CD14-positive monocyte (primary cell): ENCODE measurements around the gene MDK. TPM values are rescaled to one million over a fixed set of nuclear protein-coding genes. Genes with fewer than 3 reads are reported as not detected.

Experiments
- DNase-seq, 3 donors: peaks; one replicate each; pipeline ENCODE4 v3.0.0-alpha.2; 2011 to 2022
- H2AFZ ChIP-seq: 2 replicates; pipeline ENCODE4 v1.6.0; 2012; ENCODE audit warnings: mild to moderate bottlenecking, low read depth, low read length, inconsistent platforms; ENCODE audit not compliant: insufficient read depth, poor library complexity, severe bottlenecking
- H3K27ac ChIP-seq, 2 donors: 1 replicate in 1 of 2; 2 replicates in 1 of 2; pipeline ENCODE4 v1.5.1; 2012 to 2013; ENCODE audit warnings: low read length in 2 of 2, control low read depth in 1 of 2, inconsistent platforms in 1 of 2, low read depth in 1 of 2, mild to moderate bottlenecking in 1 of 2
- H3K27me3 ChIP-seq, 2 donors: one replicate each; pipeline versions ENCODE4 v1.6.0 to v1.6.1; 2011 to 2013; ENCODE audit warnings: low read length in 2 of 2; ENCODE audit not compliant: control insufficient read depth in 2 of 2, insufficient read depth in 2 of 2
- H3K36me3 ChIP-seq, 2 donors: replicated peaks in 1 of 2; 1 replicate in 1 of 2; 2 replicates in 1 of 2; pipeline versions ENCODE4 v1.5.1 to v1.6.1; 2012 to 2013; ENCODE audit warnings: low read length in 2 of 2, control low read depth in 1 of 2, inconsistent platforms in 1 of 2, mild to moderate bottlenecking in 1 of 2; ENCODE audit not compliant: insufficient read depth in 2 of 2, control insufficient read depth in 1 of 2
- H3K4me1 ChIP-seq, 2 donors: 1 replicate in 1 of 2; 2 replicates in 1 of 2; pipeline versions ENCODE4 v1.5.1 to v1.6.1; 2012 to 2013; ENCODE audit warnings: low read length in 2 of 2, control low read depth in 1 of 2, inconsistent platforms in 1 of 2, mild to moderate bottlenecking in 1 of 2, moderate library complexity in 1 of 2; ENCODE audit not compliant: insufficient read depth in 2 of 2, control insufficient read depth in 1 of 2
- H3K4me2 ChIP-seq: replicated peaks from 2 replicates; pipeline ENCODE3; 2012; ENCODE audit warnings: low read length, moderate library complexity, mild to moderate bottlenecking; ENCODE audit not compliant: poor library complexity, severe bottlenecking; ENCODE audit errors: extremely low read depth
- H3K4me3 ChIP-seq, 3 experiments: fragments of 200-600 bp in 1 of 3; sonication (generic) in 1 of 3; replicated peaks in 1 of 3; 1 replicate in 2 of 3; 2 replicates in 1 of 3; pipeline ENCODE4 v1.5.1; 2011 to 2013; ENCODE audit warnings: low read length in 3 of 3, mild to moderate bottlenecking in 3 of 3, control low read depth in 2 of 3, low read depth in 2 of 3, inconsistent platforms in 1 of 3, moderate library complexity in 1 of 3
- H3K79me2 ChIP-seq: 2 replicates; pipeline ENCODE4 v1.6.0; 2012; ENCODE audit warnings: mild to moderate bottlenecking, control low read depth, inconsistent platforms, low read length, moderate library complexity; ENCODE audit not compliant: insufficient read depth
- H3K9ac ChIP-seq: 2 replicates; pipeline ENCODE4 v1.6.0; 2017; ENCODE audit warnings: low read length, mild to moderate bottlenecking; ENCODE audit not compliant: insufficient read depth, poor library complexity, severe bottlenecking
- H3K9me3 ChIP-seq, 2 donors: replicated peaks in 1 of 2; 1 replicate in 1 of 2; 2 replicates in 1 of 2; pipeline versions ENCODE4 v1.5.1 to v1.6.1; 2012 to 2013; ENCODE audit warnings: low read length in 2 of 2, control low read depth in 1 of 2; ENCODE audit not compliant: control insufficient read depth in 1 of 2, insufficient read depth in 1 of 2
- H4K20me1 ChIP-seq: 2 replicates; pipeline ENCODE4 v1.6.0; 2012; ENCODE audit warnings: mild to moderate bottlenecking, low read length, control low read depth, moderate library complexity; ENCODE audit not compliant: insufficient read depth
- H3K27ac Mint-ChIP-seq, 7 donors: one replicate each; pipeline ENCODE4 v1.8.0; 2020; ENCODE audit warnings: mild to moderate bottlenecking in 7 of 7, mixed read lengths in 7 of 7, moderate library complexity in 6 of 7, inconsistent platforms in 2 of 7
- H3K27me3 Mint-ChIP-seq, 3 donors: one replicate each; pipeline ENCODE4 v1.8.0; 2021 to 2022; ENCODE audit warnings: low read depth in 3 of 3, mild to moderate bottlenecking in 3 of 3, mixed read lengths in 3 of 3, moderate library complexity in 3 of 3, inconsistent platforms in 1 of 3
- H3K36me3 Mint-ChIP-seq, 2 donors: one replicate each; pipeline ENCODE4 v1.8.0; 2020; ENCODE audit warnings: mixed read lengths in 2 of 2, inconsistent platforms in 1 of 2, mild to moderate bottlenecking in 1 of 2
- H3K4me1 Mint-ChIP-seq: one replicate; pipeline ENCODE4 v1.8.0; 2020; ENCODE audit warnings: mild to moderate bottlenecking, mixed read lengths
- H3K4me3 Mint-ChIP-seq, 2 donors: one replicate each; pipeline ENCODE4 v1.8.0; 2020; ENCODE audit warnings: mild to moderate bottlenecking in 2 of 2, mixed read lengths in 2 of 2, moderate library complexity in 1 of 2
- H3K9me3 Mint-ChIP-seq, 7 donors: one replicate each; pipeline ENCODE4 v1.8.0; 2020 to 2022; ENCODE audit warnings: mixed read lengths in 7 of 7, mild to moderate bottlenecking in 6 of 7, moderate library complexity in 6 of 7, inconsistent platforms in 2 of 7
- WGBS: methylation state at CpG from one replicate; pipeline ENCODE4 v1.1.5; 2013; ENCODE audit warnings: missing lambda C conversion rate; ENCODE audit not compliant: insufficient coverage; 5-methylcytosine and 5-hydroxymethylcytosine counted together
- intact Hi-C, 2 donors: fragments of 100-400 bp; cut with micrococcal nuclease; formaldehyde crosslinking; loops; one replicate each; pipeline versions ENCODE4 v1.15.0 to v1.15.1; 2023
- polyA plus RNA-seq, 3 donors: library from polyadenylated mRNA; depleted of rRNA in 1 of 3; unstranded in 2 of 3; stranded (reverse) in 1 of 3; fragments of 300-500 nt in 2 of 3; fragments of >200 nt in 1 of 3; fragmentation: Illumina TruSeq in 2 of 3; gene quantifications; 1 replicate in 2 of 3; 2 replicates in 1 of 3; pipeline ENCODE4 v1.2.3, GENCODE V29; 2012 to 2021
- TF ChIP-seq, protein P1 (sequence below): fragments of 200-600 bp; IDR thresholded peaks from one replicate; pipeline ENCODE4 v1.8.0; 2022; ENCODE audit warnings: antibody characterized with exemption, mild to moderate bottlenecking

MDK gene
- polyA plus RNA-seq, 3 donors = 2.8 TPM; not detected in 2

GRCh38 chr11:46375392-46376101, 5.9 kb upstream of the MDK start:
- Mint-ChIP-seq H3K27ac (peak overlapping the region in 2 of 7 donors; percentile 57 to 74), H3K9me3 (peaks cover 0 to 7% (median 0%) of the 10 kb centered on the region in 7 donors), H3K36me3 (peaks cover 59 to 79% of the 10 kb centered on the region in 2 donors), H3K4me1 (peaks cover 31% of the 10 kb centered on the region), H3K27me3 (peaks cover 1 to 9% (median 5%) of the 10 kb centered on the region in 3 donors), H3K4me3 (no peak overlapping the region)
- peaks cover 21% of the 10 kb centered on the region for H3K79me2 ChIP-seq
- WGBS = 96% methylated on average over 21 of the region's 38 CpGs
- no peak for DNase-seq
- H2AFZ ChIP-seq = no peak overlapping the region
- no peak overlapping the region for H3K9ac ChIP-seq
- H3K27me3 ChIP-seq = no peaks in the 10 kb centered on the region
- H3K4me3 ChIP-seq = no peak overlapping the region
- intact Hi-C loops = no loop called here
- H3K9me3 ChIP-seq = no peaks in the 10 kb centered on the region
- no peak overlapping the region for H3K4me2 ChIP-seq
- H3K36me3 ChIP-seq = peaks cover 81% of the 10 kb centered on the region in 2 donors
- TF ChIP-seq, protein P1, sequence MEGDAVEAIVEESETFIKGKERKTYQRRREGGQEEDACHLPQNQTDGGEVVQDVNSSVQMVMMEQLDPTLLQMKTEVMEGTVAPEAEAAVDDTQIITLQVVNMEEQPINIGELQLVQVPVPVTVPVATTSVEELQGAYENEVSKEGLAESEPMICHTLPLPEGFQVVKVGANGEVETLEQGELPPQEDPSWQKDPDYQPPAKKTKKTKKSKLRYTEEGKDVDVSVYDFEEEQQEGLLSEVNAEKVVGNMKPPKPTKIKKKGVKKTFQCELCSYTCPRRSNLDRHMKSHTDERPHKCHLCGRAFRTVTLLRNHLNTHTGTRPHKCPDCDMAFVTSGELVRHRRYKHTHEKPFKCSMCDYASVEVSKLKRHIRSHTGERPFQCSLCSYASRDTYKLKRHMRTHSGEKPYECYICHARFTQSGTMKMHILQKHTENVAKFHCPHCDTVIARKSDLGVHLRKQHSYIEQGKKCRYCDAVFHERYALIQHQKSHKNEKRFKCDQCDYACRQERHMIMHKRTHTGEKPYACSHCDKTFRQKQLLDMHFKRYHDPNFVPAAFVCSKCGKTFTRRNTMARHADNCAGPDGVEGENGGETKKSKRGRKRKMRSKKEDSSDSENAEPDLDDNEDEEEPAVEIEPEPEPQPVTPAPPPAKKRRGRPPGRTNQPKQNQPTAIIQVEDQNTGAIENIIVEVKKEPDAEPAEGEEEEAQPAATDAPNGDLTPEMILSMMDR = no peak
- no peak overlapping the region for H3K27ac ChIP-seq
- peaks cover 24 to 38% of the 10 kb centered on the region in 2 donors for H3K4me1 ChIP-seq
- peaks cover 100% of the 10 kb centered on the region for H4K20me1 ChIP-seq

DNA sequence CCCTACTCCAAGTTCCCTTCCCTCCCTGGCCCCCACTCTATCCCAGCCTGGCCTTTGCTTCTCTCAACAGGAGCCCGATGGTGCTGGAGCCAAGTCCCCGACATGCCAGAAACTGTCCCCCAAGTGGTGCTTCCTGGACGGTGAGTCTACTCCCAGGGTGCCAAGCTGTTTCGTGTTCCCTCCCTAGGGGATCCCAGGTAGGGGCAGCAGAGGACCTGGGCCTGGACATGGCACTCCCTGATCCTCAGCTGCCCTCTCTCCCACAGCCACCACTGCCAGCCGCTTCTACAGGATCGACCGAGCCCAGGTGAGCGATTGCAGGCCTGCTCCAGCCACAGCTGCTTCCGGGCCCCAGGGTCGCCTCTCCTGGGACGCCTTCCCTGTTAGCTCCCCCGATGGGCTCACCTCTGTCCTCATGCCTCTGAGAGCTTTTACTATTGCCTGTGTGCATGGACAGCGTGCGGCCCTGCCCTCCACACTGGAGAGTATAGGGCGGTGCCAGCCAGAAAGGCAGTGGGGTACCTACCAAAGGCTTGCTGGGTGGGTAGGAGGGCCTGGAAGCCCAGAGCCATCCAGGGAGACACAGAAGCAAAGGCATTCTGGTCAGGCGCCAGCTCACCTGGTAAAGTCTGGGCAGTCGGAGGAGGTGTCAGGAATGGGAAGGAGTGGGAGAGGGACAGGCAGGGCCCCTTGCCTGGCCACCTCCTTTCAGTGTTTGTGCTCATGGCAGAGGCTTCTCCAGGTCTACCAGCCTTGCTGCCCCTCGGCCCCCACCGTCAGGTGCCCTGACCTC, 5.0 kb upstream of the MDK start:
- H3K4me2 ChIP-seq = no peak overlapping the region
- H3K36me3 ChIP-seq = peaks cover 72% of the 10 kb centered on the region in 2 donors
- H3K27me3 ChIP-seq = peaks cover 0 to 5% of the 10 kb centered on the region in 2 donors
- H3K9me3 ChIP-seq = no peaks in the 10 kb centered on the region
- no peak overlapping the region for H3K4me3 ChIP-seq
- TF ChIP-seq, protein P1 = no peak
- peaks cover 27 to 45% of the 10 kb centered on the region in 2 donors for H3K4me1 ChIP-seq
- intact Hi-C loops = no loop called here
- peak overlapping the region in 2 of 7 donors; percentile 41 to 50 for H3K27ac Mint-ChIP-seq
- H3K4me3 Mint-ChIP-seq = no peak overlapping the region
- H3K27me3 Mint-ChIP-seq = peaks cover 1 to 18% (median 9%) of the 10 kb centered on the region in 3 donors
- H4K20me1 ChIP-seq = peaks cover 98% of the 10 kb centered on the region
- H3K9me3 Mint-ChIP-seq = peaks cover 0 to 7% (median 0%) of the 10 kb centered on the region in 7 donors
- peaks cover 15% of the 10 kb centered on the region for H3K79me2 ChIP-seq
- 96% methylated on average over 16 of the region's 19 CpGs for WGBS
- no peak overlapping the region for H3K9ac ChIP-seq
- DNase-seq = no peak
- peaks cover 55 to 70% of the 10 kb centered on the region in 2 donors for H3K36me3 Mint-ChIP-seq
- peaks cover 31% of the 10 kb centered on the region for H3K4me1 Mint-ChIP-seq
- no peak overlapping the region for H3K27ac ChIP-seq
- H2AFZ ChIP-seq = no peak overlapping the region
